Raji (cell line): ENCODE results near the gene SYCE1L.

ENCODE experiments used
- POLR2A ChIP-seq: IDR thresholded peaks from 2 replicates; pipeline ENCODE4 v1.6.1; 2011; ENCODE audit warnings: low read depth, low read length, control low read depth; ENCODE audit not compliant: insufficient read depth

SYCE1L gene

GRCh38 chr16:77193377-77193776, 5.8 kb upstream of the SYCE1L start:
- TF ChIP-seq POLR2A = no peak

- no peak for TF ChIP-seq POLR2A
These were observed 4.6 kb upstream of the SYCE1L start for GRCh38 chr16:77194295-77195231.

GRCh38 chr16:77195411-77195810, 3.8 kb upstream of the SYCE1L start:
- TF ChIP-seq POLR2A = no peak

GRCh38 chr16:77197747-77198146, 1.5 kb upstream of the SYCE1L start:
- no peak for TF ChIP-seq POLR2A

GRCh38 chr16:77206533-77206932, 7.3 kb downstream of the SYCE1L start:
- no peak for TF ChIP-seq POLR2A

GRCh38 chr16:77207030-77207429, 7.8 kb downstream of the SYCE1L start:
- no peak for TF ChIP-seq POLR2A

- no peak for TF ChIP-seq POLR2A
These were observed 9.2 kb downstream of the SYCE1L start for GRCh38 chr16:77208382-77208781.

GRCh38 chr16:77211880-77212740, 12.9 kb downstream of the SYCE1L start:
- TF ChIP-seq POLR2A = no peak

GRCh38 chr16:77212741-77213541, 13.7 kb downstream of the SYCE1L start:
- TF ChIP-seq POLR2A = no peak

- no peak for TF ChIP-seq POLR2A
These were observed 14.4 kb downstream of the SYCE1L start for GRCh38 chr16:77213542-77214106.

- TF ChIP-seq POLR2A = no peak
These were observed 15.4 kb downstream of the SYCE1L start for GRCh38 chr16:77214411-77215138.

- no peak for TF ChIP-seq POLR2A
These were observed 20.2 kb downstream of the SYCE1L start for GRCh38 chr16:77219437-77219836.

GRCh38 chr16:77220427-77220826, 21.2 kb downstream of the SYCE1L start:
- TF ChIP-seq POLR2A = no peak

GRCh38 chr16:77221482-77221881, 22.3 kb downstream of the SYCE1L start:
- TF ChIP-seq POLR2A = no peak
